Central memory CD4-positive, alpha-beta T cell (primary cell): ENCODE results near the gene TFF2.

Experiments
- DNase-seq: peaks from one replicate; pipeline ENCODE4 v3.0.0; 2022

Gene TFF2

GRCh38 chr21:42383331-42383730 lies 32.5 kb upstream of the TFF2 start:
- DNase-seq, result no peak

- DNase-seq, result no peak
Observed at GRCh38 chr21:42382915-42383314, 32.1 kb upstream of the TFF2 start.

GRCh38 chr21:42381347-42381984 lies 30.7 kb upstream of the TFF2 start:
- DNase-seq, result peak; percentile 24

GRCh38 chr21:42379426-42380215 lies 28.8 kb upstream of the TFF2 start:
- DNase-seq, result no peak

- DNase-seq, result no peak
Observed at GRCh38 chr21:42378418-42378817, 27.6 kb upstream of the TFF2 start.

- no peak for DNase-seq
Observed at GRCh38 chr21:42377951-42378340, 27.2 kb upstream of the TFF2 start.

- DNase-seq, result no peak
Observed at GRCh38 chr21:42377211-42377950, 26.6 kb upstream of the TFF2 start.

- no peak for DNase-seq
Observed at GRCh38 chr21:42376338-42376982, 25.7 kb upstream of the TFF2 start.

- DNase-seq, result no peak
Observed at GRCh38 chr21:42375966-42376337, 25.2 kb upstream of the TFF2 start.

- no peak for DNase-seq
Observed at GRCh38 chr21:42375506-42375905, 24.7 kb upstream of the TFF2 start.

GRCh38 chr21:42374864-42375499 lies 24.2 kb upstream of the TFF2 start:
- DNase-seq, result no peak

GRCh38 chr21:42374457-42374856 lies 23.7 kb upstream of the TFF2 start:
- no peak for DNase-seq

GRCh38 chr21:42373908-42374455 lies 23.2 kb upstream of the TFF2 start:
- DNase-seq, result no peak

- no peak for DNase-seq
Observed at GRCh38 chr21:42373196-42373907, 22.6 kb upstream of the TFF2 start.

- no peak for DNase-seq
Observed at GRCh38 chr21:42370894-42371654, 20.3 kb upstream of the TFF2 start.

GRCh38 chr21:42369821-42370220 lies 19.0 kb upstream of the TFF2 start:
- DNase-seq, result no peak

- no peak for DNase-seq
Observed at GRCh38 chr21:42367367-42368165, 16.8 kb upstream of the TFF2 start.

- DNase-seq, result no peak
Observed at GRCh38 chr21:42366292-42367010, 15.7 kb upstream of the TFF2 start, which contains the start of gene TFF1. TSS of gene TFF1 (minus strand) at chr21:42366535. CDS start at chr21:42366495, 40 bp downstream.

- DNase-seq, result no peak
Observed at GRCh38 chr21:42365770-42366169, 15.0 kb upstream of the TFF2 start.
